ENCODE data around the gene IMPACT. TPM values are rescaled to one million over a fixed set of nuclear protein-coding genes. Genes with fewer than 3 reads are reported as not detected.

The IMPACT gene
- total RNA-seq, 1 donor from 2014 or later: 11.6 TPM

DNA sequence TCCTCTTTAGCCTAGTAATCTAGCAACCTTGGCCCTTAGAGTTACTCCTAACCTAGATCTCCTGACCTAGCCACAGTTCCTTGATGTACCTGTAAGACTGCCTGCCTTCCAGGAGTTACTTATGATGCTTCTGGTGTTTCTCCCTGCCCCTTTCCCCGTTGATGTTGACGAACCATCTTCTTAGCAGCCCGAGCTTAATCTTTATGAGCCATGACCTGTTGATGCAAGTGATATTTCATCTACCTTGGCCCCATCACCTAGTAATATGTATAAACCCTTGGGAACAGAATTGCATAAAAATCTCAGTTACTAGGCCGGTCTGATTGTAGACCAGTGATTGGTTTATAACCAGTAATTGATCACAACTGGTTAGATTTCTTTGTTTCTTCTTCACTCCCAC, 2.7 kb downstream of the IMPACT start:
- TF ChIP-seq, protein P1, sequence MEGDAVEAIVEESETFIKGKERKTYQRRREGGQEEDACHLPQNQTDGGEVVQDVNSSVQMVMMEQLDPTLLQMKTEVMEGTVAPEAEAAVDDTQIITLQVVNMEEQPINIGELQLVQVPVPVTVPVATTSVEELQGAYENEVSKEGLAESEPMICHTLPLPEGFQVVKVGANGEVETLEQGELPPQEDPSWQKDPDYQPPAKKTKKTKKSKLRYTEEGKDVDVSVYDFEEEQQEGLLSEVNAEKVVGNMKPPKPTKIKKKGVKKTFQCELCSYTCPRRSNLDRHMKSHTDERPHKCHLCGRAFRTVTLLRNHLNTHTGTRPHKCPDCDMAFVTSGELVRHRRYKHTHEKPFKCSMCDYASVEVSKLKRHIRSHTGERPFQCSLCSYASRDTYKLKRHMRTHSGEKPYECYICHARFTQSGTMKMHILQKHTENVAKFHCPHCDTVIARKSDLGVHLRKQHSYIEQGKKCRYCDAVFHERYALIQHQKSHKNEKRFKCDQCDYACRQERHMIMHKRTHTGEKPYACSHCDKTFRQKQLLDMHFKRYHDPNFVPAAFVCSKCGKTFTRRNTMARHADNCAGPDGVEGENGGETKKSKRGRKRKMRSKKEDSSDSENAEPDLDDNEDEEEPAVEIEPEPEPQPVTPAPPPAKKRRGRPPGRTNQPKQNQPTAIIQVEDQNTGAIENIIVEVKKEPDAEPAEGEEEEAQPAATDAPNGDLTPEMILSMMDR (IDR thresholded peaks at IDR 0.05; ENCODE audit: partially characterized antibody, unreplicated experiment): no peak
- Mint-ChIP-seq H3K27ac (ENCODE audit: unreplicated experiment) (no peak overlapping the region), H3K36me3 (ENCODE audit: unreplicated experiment) (no peaks in the 10 kb centered on the region), H3K9me3 (ENCODE audit: unreplicated experiment) (peaks cover 3% of the 10 kb centered on the region), H3K4me3 (ENCODE audit: unreplicated experiment) (no peak overlapping the region), H3K27me3 (ENCODE audit: unreplicated experiment) (no peaks in the 10 kb centered on the region), H3K4me1 (ENCODE audit: low read depth, unreplicated experiment) (peaks cover 12% of the 10 kb centered on the region)
- DNase-seq: no peak

DNA sequence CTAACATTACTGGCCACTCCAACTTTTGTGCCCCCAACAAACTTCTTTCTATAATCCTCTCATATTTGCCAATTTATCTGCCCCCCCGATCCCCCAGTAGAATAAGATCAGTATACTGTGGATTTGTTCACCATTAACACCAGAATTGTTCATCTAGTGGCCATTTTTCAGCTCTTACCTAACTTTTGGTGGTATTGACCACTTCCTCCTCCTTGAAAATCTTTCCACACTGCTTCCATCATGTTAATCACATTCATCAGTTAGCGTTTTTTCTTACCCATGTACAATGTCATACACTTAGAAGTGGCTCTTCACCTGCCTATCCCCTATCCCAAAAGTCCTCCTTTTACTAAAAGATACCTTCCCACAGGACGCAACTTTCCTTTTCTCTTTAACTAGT, 6.1 kb downstream of the IMPACT start:
- no peak for DNase-seq
- Mint-ChIP-seq H3K36me3 (ENCODE audit: unreplicated experiment) (no peaks in the 10 kb centered on the region), H3K27ac (ENCODE audit: unreplicated experiment) (no peak overlapping the region), H3K9me3 (ENCODE audit: unreplicated experiment) (no peaks in the 10 kb centered on the region), H3K27me3 (ENCODE audit: unreplicated experiment) (peaks cover 2% of the 10 kb centered on the region), H3K4me1 (ENCODE audit: low read depth, unreplicated experiment) (peaks cover 6% of the 10 kb centered on the region), H3K4me3 (ENCODE audit: unreplicated experiment) (no peak overlapping the region)
- TF ChIP-seq, protein P1 (IDR thresholded peaks at IDR 0.05; ENCODE audit: partially characterized antibody, unreplicated experiment): no peak

DNA sequence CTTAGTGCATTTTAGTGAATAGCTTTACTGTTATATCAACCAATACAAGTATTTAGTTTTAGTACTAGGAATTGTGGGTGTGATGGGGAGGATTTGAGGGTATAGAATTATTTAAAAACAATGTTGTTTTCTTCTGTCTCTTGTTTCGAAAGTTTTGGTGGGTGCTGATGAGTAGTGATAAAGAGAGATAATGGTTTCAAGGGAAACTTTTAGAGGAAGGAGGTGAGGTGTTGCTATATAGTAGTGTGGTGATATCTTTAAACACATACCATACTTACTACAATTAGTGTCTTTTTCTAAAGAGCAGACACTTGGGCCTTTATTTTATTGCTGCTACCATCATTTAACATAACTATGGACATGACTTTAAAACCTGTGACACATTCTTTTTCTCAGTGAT, 10.5 kb downstream of the IMPACT start:
- Mint-ChIP-seq H3K27ac (ENCODE audit: unreplicated experiment) (no peak overlapping the region), H3K36me3 (ENCODE audit: unreplicated experiment) (no peaks in the 10 kb centered on the region), H3K4me1 (ENCODE audit: low read depth, unreplicated experiment) (no peaks in the 10 kb centered on the region), H3K4me3 (ENCODE audit: unreplicated experiment) (no peak overlapping the region), H3K9me3 (ENCODE audit: unreplicated experiment) (no peaks in the 10 kb centered on the region), H3K27me3 (ENCODE audit: unreplicated experiment) (peaks cover 2% of the 10 kb centered on the region)
- TF ChIP-seq, protein P1 (IDR thresholded peaks at IDR 0.05; ENCODE audit: partially characterized antibody, unreplicated experiment): no peak
- DNase-seq: no peak

DNA sequence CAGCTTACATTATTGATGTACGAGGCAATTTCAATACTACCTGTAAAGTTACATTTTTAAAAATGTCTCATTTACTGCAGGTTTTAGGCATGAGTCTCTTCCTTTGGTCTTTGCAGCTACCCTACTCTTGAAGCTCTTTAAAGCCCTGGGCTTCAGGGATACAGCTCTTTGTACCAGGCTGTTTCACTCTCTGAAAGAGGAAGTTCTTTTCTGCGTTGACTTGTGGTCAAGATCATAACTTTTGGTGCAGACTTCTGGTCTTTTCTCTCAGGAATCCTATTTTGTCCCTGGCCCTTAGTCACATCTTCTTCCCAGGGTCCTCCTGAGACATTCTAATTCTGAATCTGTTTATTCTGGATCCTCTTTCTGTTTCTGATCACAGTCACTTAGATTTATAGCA, 17.4 kb downstream of the IMPACT start:
- no peaks in the 10 kb centered on the region for H3K4me1 Mint-ChIP-seq (ENCODE audit: low read depth, unreplicated experiment)
- TF ChIP-seq, protein P1 (IDR thresholded peaks at IDR 0.05; ENCODE audit: partially characterized antibody, unreplicated experiment): no peak
- no peaks in the 10 kb centered on the region for H3K9me3 Mint-ChIP-seq (ENCODE audit: unreplicated experiment)
- no peak for DNase-seq
- no peaks in the 10 kb centered on the region for H3K36me3 Mint-ChIP-seq (ENCODE audit: unreplicated experiment)
- H3K27me3 Mint-ChIP-seq (ENCODE audit: unreplicated experiment): no peaks in the 10 kb centered on the region
- no peak overlapping the region for H3K4me3 Mint-ChIP-seq (ENCODE audit: unreplicated experiment)
- no peak overlapping the region for H3K27ac Mint-ChIP-seq (ENCODE audit: unreplicated experiment)

DNA sequence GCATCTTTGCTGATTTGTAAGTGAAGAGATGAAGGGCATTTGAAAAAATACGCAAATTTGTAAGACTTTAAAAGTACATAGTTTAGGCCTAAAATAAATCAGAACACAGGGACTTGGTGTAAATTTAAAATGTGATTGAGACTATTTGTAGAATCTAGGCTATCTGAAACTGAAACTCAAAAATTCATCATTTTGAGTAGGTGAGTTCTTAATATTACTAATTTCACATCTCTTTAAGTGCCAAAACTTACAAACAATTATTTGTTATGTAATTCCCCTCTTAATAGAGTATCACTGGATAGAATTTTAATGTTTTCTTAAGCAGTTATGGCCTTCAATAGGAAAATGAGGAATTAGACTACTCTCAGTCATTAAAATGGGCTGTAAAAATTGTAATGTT, 20.0 kb downstream of the IMPACT start:
- Mint-ChIP-seq H3K4me1 (ENCODE audit: low read depth, unreplicated experiment) (no peaks in the 10 kb centered on the region), H3K36me3 (ENCODE audit: unreplicated experiment) (no peaks in the 10 kb centered on the region), H3K9me3 (ENCODE audit: unreplicated experiment) (no peaks in the 10 kb centered on the region), H3K27me3 (ENCODE audit: unreplicated experiment) (no peaks in the 10 kb centered on the region), H3K27ac (ENCODE audit: unreplicated experiment) (no peak overlapping the region), H3K4me3 (ENCODE audit: unreplicated experiment) (no peak overlapping the region)
- TF ChIP-seq, protein P1 (IDR thresholded peaks at IDR 0.05; ENCODE audit: partially characterized antibody, unreplicated experiment): no peak
- no peak for DNase-seq

Data from glutamatergic neuron (in vitro differentiated cells).